Neuron (in vitro differentiated cells): ENCODE results near the gene SLC5A10.

Experiments
- H2AFZ ChIP-seq: one replicate; pipeline ENCODE4 v1.6.1; 2013; ENCODE audit warnings: low read depth, mild to moderate bottlenecking, inconsistent platforms, low read length, moderate library complexity
- H3K27me3 ChIP-seq: one replicate; pipeline ENCODE4 v1.6.1; 2013; ENCODE audit warnings: low read length; ENCODE audit not compliant: insufficient read depth
- H3K36me3 ChIP-seq: one replicate; pipeline ENCODE4 v1.6.1; 2013; ENCODE audit warnings: low read length; ENCODE audit not compliant: insufficient read depth
- H3K4me1 ChIP-seq: one replicate; pipeline ENCODE4 v1.6.1; 2013; ENCODE audit warnings: low read length; ENCODE audit not compliant: insufficient read depth
- H3K4me3 ChIP-seq: 2 replicates; pipeline ENCODE4 v1.5.1; 2013; ENCODE audit warnings: mild to moderate bottlenecking, low read length, moderate library complexity
- H3K9me3 ChIP-seq: one replicate; pipeline ENCODE4 v1.6.1; 2013; ENCODE audit warnings: low read length

SLC5A10 gene

DNA sequence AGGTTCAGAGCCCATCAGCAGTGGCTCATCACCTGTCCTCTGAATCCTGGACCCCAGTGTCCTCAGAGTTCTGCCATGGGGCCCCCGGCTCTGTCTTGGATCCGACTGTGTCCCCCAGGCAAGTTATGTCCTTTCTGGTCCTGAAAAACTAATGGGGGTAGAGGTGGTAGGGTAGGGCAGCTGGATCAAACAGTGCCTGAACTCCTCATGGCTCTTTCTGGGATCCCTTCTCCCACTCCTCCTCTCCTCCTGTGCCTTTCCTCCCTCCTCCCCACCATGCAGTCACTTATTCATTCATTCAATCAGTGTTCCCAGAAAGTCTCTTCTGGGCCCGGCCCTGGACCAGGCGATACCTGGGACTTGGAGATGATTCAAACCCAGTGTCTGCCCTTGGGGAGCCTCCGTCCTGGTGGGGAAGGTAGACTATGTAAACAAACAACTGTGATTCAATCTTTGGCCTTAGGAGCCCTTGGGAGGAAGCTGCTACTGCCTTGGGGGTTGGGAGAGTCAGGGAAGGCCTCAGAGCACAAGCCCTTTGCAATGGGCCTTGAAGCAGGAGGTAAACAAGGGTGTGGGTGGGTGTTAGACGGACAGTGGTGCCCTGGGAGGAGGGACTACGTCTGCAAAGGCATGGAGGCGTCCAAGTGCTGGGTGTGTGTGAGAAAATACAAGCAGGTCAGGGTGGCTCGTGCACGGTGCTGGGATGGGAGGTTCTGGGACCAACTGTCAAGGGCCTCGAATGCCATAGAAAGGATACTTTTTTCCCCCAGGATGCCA is 59.0 kb downstream of the SLC5A10 start:
- Histone ChIP-seq H2AFZ (no peak overlapping the region), H3K36me3 (no peaks in the 10 kb centered on the region), H3K9me3 (peaks cover 7% of the 10 kb centered on the region), H3K4me3 (no peak overlapping the region), H3K27me3 (peaks cover 5% of the 10 kb centered on the region), H3K4me1 (no peaks in the 10 kb centered on the region)

- no peaks in the 10 kb centered on the region for H3K4me1 ChIP-seq
- H3K4me3 ChIP-seq = no peak overlapping the region
- peaks cover 4% of the 10 kb centered on the region for H3K9me3 ChIP-seq
- H3K36me3 ChIP-seq = no peaks in the 10 kb centered on the region
- H2AFZ ChIP-seq = no peak overlapping the region
- H3K27me3 ChIP-seq = peaks cover 2% of the 10 kb centered on the region
Observed at GRCh38 chr17:19011581-19011980, 59.6 kb downstream of the SLC5A10 start.

- Histone ChIP-seq H2AFZ (no peak overlapping the region), H3K9me3 (no peaks in the 10 kb centered on the region), H3K4me3 (no peak overlapping the region), H3K27me3 (peaks cover 2% of the 10 kb centered on the region), H3K36me3 (no peaks in the 10 kb centered on the region), H3K4me1 (no peaks in the 10 kb centered on the region)
Observed at GRCh38 chr17:19012171-19013080, 60.5 kb downstream of the SLC5A10 start.

- Histone ChIP-seq H3K36me3 (no peaks in the 10 kb centered on the region), H3K9me3 (no peaks in the 10 kb centered on the region), H3K27me3 (peaks cover 2% of the 10 kb centered on the region), H3K4me1 (no peaks in the 10 kb centered on the region), H2AFZ (no peak overlapping the region), H3K4me3 (no peak overlapping the region)
Observed at GRCh38 chr17:19013226-19013625, 61.3 kb downstream of the SLC5A10 start.

DNA sequence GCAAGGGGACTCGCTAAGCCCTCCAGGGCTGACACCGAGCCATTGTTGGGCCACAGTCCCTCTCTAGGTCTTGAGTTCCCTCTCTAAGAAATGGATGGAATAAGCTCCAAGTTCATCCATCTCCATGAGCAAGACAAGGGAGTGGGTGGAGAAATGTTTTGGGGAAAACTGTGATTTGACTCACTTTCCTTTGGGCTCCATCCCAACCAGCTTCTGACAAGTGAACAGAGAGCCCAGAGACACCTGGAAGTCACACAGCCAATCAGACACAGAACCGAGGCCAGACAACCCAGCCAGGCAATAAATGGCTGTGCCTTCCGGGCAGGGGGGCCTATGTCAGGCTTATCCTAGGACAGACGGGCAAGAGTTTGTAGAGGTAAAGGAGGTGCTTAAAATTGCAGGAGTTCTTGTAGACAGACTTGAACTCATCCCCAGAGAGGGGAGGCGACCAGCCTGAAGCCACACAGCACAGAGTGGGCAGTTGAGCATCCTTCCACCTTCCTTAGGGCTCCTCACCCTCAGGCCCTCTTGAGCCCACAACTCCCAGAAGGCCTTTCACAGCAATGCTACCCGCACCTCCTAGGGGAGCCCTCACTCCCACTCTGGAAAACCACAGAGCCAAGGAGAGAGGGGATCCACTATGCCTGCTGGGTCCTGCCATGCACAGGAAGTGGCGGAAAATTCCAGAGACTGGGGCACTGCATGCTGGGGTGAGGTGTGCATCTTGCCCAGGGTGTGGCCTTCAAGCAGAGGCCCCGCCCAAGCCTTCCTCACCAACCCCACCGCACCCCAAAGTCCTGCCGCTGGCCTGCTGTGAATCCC is 62.1 kb downstream of the SLC5A10 start:
- H3K4me1 ChIP-seq = no peaks in the 10 kb centered on the region
- H3K27me3 ChIP-seq = peaks cover 2% of the 10 kb centered on the region
- no peak overlapping the region for H3K4me3 ChIP-seq
- no peaks in the 10 kb centered on the region for H3K9me3 ChIP-seq
- H3K36me3 ChIP-seq = no peaks in the 10 kb centered on the region
- no peak overlapping the region for H2AFZ ChIP-seq

DNA sequence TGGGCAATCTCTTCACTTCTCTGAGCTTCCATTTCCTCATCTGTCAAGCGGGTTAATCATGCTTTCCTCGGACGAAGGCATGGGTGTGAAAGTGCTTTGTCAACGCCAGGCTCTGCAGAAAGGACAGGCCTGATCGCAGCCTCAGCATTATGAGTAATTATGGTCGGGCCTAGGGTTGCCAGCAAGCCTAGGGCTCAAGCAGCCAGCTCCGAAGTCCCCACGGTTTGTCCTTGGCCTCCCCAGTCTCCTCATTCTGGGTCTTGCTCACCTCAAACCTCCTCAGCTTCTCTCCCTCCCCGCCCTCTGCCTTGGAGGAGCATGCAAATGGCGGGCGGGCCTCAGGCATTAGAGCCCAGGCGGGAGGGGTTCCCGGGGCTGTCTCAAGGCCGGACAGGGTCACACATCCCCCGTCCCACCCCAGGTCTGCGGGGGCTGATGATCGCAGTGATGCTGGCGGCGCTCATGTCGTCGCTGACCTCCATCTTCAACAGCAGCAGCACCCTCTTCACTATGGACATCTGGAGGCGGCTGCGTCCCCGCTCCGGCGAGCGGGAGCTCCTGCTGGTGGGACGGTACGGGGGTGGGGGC is 62.8 kb downstream of the SLC5A10 start:
- Histone ChIP-seq H3K4me3 (no peak overlapping the region), H3K4me1 (no peaks in the 10 kb centered on the region), H3K9me3 (no peaks in the 10 kb centered on the region), H3K27me3 (peaks cover 2% of the 10 kb centered on the region), H3K36me3 (no peaks in the 10 kb centered on the region), H2AFZ (no peak overlapping the region)

DNA sequence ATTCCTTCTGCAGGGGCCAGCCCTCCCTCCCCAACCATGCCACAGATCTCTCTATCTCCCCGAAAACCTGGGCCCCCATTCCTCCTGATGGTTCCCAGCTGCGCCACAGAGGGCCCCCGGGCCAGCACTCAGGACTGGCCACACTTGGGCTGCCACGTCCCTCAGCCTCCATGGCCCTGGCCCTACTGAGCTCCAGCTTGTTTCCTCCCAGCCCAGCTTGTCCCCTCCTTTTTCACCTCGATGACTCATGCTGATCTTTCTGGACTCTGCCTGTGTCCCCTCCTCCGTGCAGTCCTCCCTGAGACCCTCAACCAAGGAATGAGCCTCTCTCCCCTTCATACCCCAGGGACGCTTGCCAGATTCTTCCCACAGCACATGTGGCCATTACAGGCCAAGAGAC is 63.5 kb downstream of the SLC5A10 start:
- H3K4me1 ChIP-seq = no peaks in the 10 kb centered on the region
- H2AFZ ChIP-seq = no peak overlapping the region
- H3K4me3 ChIP-seq = no peak overlapping the region
- no peaks in the 10 kb centered on the region for H3K36me3 ChIP-seq
- no peaks in the 10 kb centered on the region for H3K9me3 ChIP-seq
- peaks cover 2% of the 10 kb centered on the region for H3K27me3 ChIP-seq

DNA sequence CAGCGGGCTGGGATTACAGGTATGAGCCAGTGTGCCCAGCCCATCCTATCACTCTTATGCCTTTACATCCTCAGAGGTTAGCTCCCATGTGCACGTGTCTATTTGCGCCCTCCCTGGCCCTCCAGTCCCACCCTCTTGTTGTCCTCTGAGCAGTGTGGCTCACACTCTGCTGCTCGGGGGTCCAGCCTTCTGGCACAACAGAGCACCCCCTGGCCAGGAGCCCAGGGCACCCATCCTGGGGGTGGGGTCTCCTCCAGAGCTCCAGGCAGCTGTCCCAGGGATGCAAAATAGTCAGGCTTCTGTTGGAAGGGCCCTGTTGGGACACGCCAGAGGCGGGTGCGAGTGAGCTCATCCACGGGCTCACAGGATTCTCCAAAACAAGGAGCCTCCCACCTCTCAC is 64.3 kb downstream of the SLC5A10 start:
- Histone ChIP-seq H3K4me1 (no peaks in the 10 kb centered on the region), H3K36me3 (no peaks in the 10 kb centered on the region), H3K9me3 (no peaks in the 10 kb centered on the region), H3K4me3 (no peak overlapping the region), H3K27me3 (peaks cover 2% of the 10 kb centered on the region), H2AFZ (no peak overlapping the region)

DNA sequence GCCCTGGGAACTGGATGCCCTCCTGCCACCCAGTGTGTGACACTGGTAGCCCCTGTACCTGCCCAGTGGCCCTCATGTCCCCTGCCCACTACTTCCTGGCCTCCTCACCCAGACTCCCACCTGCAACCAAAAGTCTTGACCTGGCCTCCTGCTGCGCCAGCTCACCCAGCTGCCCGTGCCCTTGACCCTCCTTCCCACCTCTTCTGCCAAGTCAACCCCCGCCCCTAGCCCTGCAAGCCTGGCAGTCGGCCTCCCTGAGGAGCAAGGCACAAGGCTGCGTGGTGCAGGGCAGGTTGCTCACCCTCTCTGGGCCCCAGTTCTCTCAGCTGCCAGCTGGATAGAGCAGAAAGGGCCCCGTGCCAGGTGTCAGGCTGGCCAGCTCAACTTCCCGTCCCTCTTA is 64.9 kb downstream of the SLC5A10 start:
- no peaks in the 10 kb centered on the region for H3K9me3 ChIP-seq
- peaks cover 2% of the 10 kb centered on the region for H3K27me3 ChIP-seq
- H3K4me3 ChIP-seq = no peak overlapping the region
- H2AFZ ChIP-seq = no peak overlapping the region
- no peaks in the 10 kb centered on the region for H3K4me1 ChIP-seq
- no peaks in the 10 kb centered on the region for H3K36me3 ChIP-seq

- Histone ChIP-seq H3K9me3 (no peaks in the 10 kb centered on the region), H3K4me3 (no peak overlapping the region), H3K36me3 (no peaks in the 10 kb centered on the region), H3K27me3 (peaks cover 2% of the 10 kb centered on the region), H2AFZ (no peak overlapping the region), H3K4me1 (no peaks in the 10 kb centered on the region)
Observed at GRCh38 chr17:19017401-19017800, 65.4 kb downstream of the SLC5A10 start.

- H3K9me3 ChIP-seq = no peaks in the 10 kb centered on the region
- no peaks in the 10 kb centered on the region for H3K4me1 ChIP-seq
- H3K27me3 ChIP-seq = peaks cover 2% of the 10 kb centered on the region
- H2AFZ ChIP-seq = no peak overlapping the region
- H3K36me3 ChIP-seq = no peaks in the 10 kb centered on the region
- H3K4me3 ChIP-seq = no peak overlapping the region
Observed at GRCh38 chr17:19017804-19018599, 66.0 kb downstream of the SLC5A10 start.

DNA sequence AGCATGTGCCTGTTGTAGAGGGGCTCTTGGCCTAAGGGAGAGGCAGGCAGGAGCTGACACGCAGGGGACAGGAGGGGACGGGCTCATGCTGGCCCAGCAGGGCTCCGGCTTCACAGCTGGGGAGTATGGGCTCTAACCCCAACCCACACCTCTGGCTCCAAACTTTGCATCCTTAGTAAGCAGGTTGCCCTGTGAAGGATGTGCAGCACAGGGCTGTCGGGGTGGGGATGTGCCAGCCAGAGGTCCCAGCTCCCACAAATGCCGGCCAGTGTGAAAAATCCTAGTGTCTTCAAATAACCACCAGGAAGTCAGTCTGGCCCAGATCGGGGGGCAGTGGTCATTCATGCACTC is 66.6 kb downstream of the SLC5A10 start:
- no peak overlapping the region for H3K4me3 ChIP-seq
- H3K36me3 ChIP-seq = no peaks in the 10 kb centered on the region
- H2AFZ ChIP-seq = no peak overlapping the region
- H3K4me1 ChIP-seq = no peaks in the 10 kb centered on the region
- no peaks in the 10 kb centered on the region for H3K9me3 ChIP-seq
- peaks cover 2% of the 10 kb centered on the region for H3K27me3 ChIP-seq
